ENCODE data around the gene AMPD2. TPM values are rescaled to one million over a fixed set of nuclear protein-coding genes. Genes with fewer than 3 reads are reported as not detected.

Gene AMPD2
- total RNA-seq, 2 donors from 2014 or later, result 169 to 202 TPM

GRCh38 chr1:109582021-109582420 lies 37.6 kb upstream of the AMPD2 start:
- no peaks in the 10 kb centered on the region for H3K27me3 ChIP-seq (replicated peaks; ENCODE audit: insufficient read depth)
- DNase-seq (ENCODE audit: low spot score) (no peak), ATAC-seq (ENCODE audit: insufficient number of reproducible peaks, low FRiP score, low read depth) (no peak)
- TF ChIP-seq CTCF (IDR thresholded peaks at IDR 0.05), result no peak
- no peak overlapping the region for H3K27ac ChIP-seq
- peaks cover 28% of the 10 kb centered on the region for H3K36me3 ChIP-seq
- no peak overlapping the region for H3K4me3 ChIP-seq
- no peaks in the 10 kb centered on the region for H3K9me3 ChIP-seq
- peaks cover 12 to 23% of the 10 kb centered on the region in 2 donors for H3K4me1 ChIP-seq (ENCODE audit: control insufficient read depth in 1 of 2, low read depth in 2 of 2)

- no peak for DNase-seq (ENCODE audit: low spot score)
- Histone ChIP-seq H3K27me3 (replicated peaks; ENCODE audit: insufficient read depth) (no peaks in the 10 kb centered on the region), H3K4me3 (no peak overlapping the region), H3K9me3 (no peaks in the 10 kb centered on the region), H3K4me1 (ENCODE audit: control insufficient read depth in 1 of 2, low read depth in 2 of 2) (peaks cover 0 to 4% of the 10 kb centered on the region in 2 donors), H3K36me3 (peaks cover 37% of the 10 kb centered on the region), H3K27ac (no peak overlapping the region)
- no peak for ATAC-seq (ENCODE audit: insufficient number of reproducible peaks, low FRiP score, low read depth)
- no peak for TF ChIP-seq CTCF (IDR thresholded peaks at IDR 0.05)
Observed at GRCh38 chr1:109584766-109585165, 34.9 kb upstream of the AMPD2 start.

- TF ChIP-seq CTCF (IDR thresholded peaks at IDR 0.05), result no peak
- Histone ChIP-seq H3K27me3 (replicated peaks; ENCODE audit: insufficient read depth) (no peaks in the 10 kb centered on the region), H3K36me3 (peaks cover 30% of the 10 kb centered on the region), H3K9me3 (no peaks in the 10 kb centered on the region), H3K4me1 (ENCODE audit: control insufficient read depth in 1 of 2, low read depth in 2 of 2) (no peaks in the 10 kb centered on the region), H3K4me3 (no peak overlapping the region), H3K27ac (no peak overlapping the region)
- DNase-seq (ENCODE audit: low spot score) (no peak), ATAC-seq (ENCODE audit: insufficient number of reproducible peaks, low FRiP score, low read depth) (no peak)
Observed at GRCh38 chr1:109586055-109586454, 33.6 kb upstream of the AMPD2 start.

GRCh38 chr1:109589177-109589576 lies 30.5 kb upstream of the AMPD2 start:
- Histone ChIP-seq H3K4me1 (ENCODE audit: control insufficient read depth in 1 of 2, low read depth in 2 of 2) (no peaks in the 10 kb centered on the region), H3K4me3 (no peak overlapping the region), H3K9me3 (no peaks in the 10 kb centered on the region), H3K27me3 (replicated peaks; ENCODE audit: insufficient read depth) (no peaks in the 10 kb centered on the region), H3K27ac (no peak overlapping the region), H3K36me3 (peaks cover 33% of the 10 kb centered on the region)
- DNase-seq (ENCODE audit: low spot score) (no peak), ATAC-seq (ENCODE audit: insufficient number of reproducible peaks, low FRiP score, low read depth) (no peak)
- TF ChIP-seq CTCF (IDR thresholded peaks at IDR 0.05), result no peak

- no peaks in the 10 kb centered on the region for H3K27me3 ChIP-seq (replicated peaks; ENCODE audit: insufficient read depth)
- TF ChIP-seq CTCF (IDR thresholded peaks at IDR 0.05), result no peak
- no peaks in the 10 kb centered on the region for H3K4me1 ChIP-seq (ENCODE audit: control insufficient read depth in 1 of 2, low read depth in 2 of 2)
- H3K36me3 ChIP-seq, result peaks cover 33% of the 10 kb centered on the region
- H3K4me3 ChIP-seq, result no peak overlapping the region
- H3K9me3 ChIP-seq, result no peaks in the 10 kb centered on the region
- ATAC-seq (ENCODE audit: insufficient number of reproducible peaks, low FRiP score, low read depth) (no peak), DNase-seq (ENCODE audit: low spot score) (no peak)
- H3K27ac ChIP-seq, result no peak overlapping the region
Observed at GRCh38 chr1:109589679-109590078, 30.0 kb upstream of the AMPD2 start.

All from thoracic aorta (tissue), 2 donors.